ENCODE results near the gene UNC119.

UNC119 gene

GRCh38 chr17:28575126-28575795 lies 22.8 kb upstream of the UNC119 start:
- no peak for TF ChIP-seq OSR1 (CRISPR knock-in tag; IDR thresholded peaks at IDR 0.05)
- TF ChIP-seq PATZ1 (CRISPR knock-in tag; IDR thresholded peaks at IDR 0.05; ENCODE audit: borderline replicate concordance) = no peak
- TF ChIP-seq ZNF70 (CRISPR knock-in tag; IDR thresholded peaks at IDR 0.05) = no peak
- TF ChIP-seq ZNF565 (CRISPR knock-in tag; conservative IDR thresholded peaks at IDR 0.05; ENCODE audit: low read depth) = no peak
- TF ChIP-seq ZNF8 (CRISPR knock-in tag; IDR thresholded peaks at IDR 0.05) = no peak
- TF ChIP-seq PPARA (CRISPR knock-in tag; IDR thresholded peaks at IDR 0.05; ENCODE audit: borderline replicate concordance) = no peak
- no peak for TF ChIP-seq CSDC2 (CRISPR knock-in tag; IDR thresholded peaks at IDR 0.05)
- TF ChIP-seq ISL1 (CRISPR knock-in tag; IDR thresholded peaks at IDR 0.05) = no peak
- TF ChIP-seq POU6F1 (CRISPR knock-in tag; IDR thresholded peaks at IDR 0.05; ENCODE audit: borderline replicate concordance, low read depth) = no peak
- TF ChIP-seq ZFP3 (CRISPR knock-in tag; IDR thresholded peaks at IDR 0.05) = no peak
- no peak for ATAC-seq

GRCh38 chr17:28574526-28574925 lies 22.1 kb upstream of the UNC119 start:
- ATAC-seq = no peak
- TF ChIP-seq ZC3H10 (CRISPR knock-in tag; IDR thresholded peaks at IDR 0.05) (no peak), PPARA (CRISPR knock-in tag; IDR thresholded peaks at IDR 0.05; ENCODE audit: borderline replicate concordance) (no peak), ISL1 (CRISPR knock-in tag; IDR thresholded peaks at IDR 0.05) (no peak), ESRRG (CRISPR knock-in tag; IDR thresholded peaks at IDR 0.05) (no peak), ZFP3 (CRISPR knock-in tag; IDR thresholded peaks at IDR 0.05) (no peak), ZNF70 (CRISPR knock-in tag; IDR thresholded peaks at IDR 0.05) (no peak), ZNF565 (CRISPR knock-in tag; conservative IDR thresholded peaks at IDR 0.05; ENCODE audit: low read depth) (no peak), SNAI2 (CRISPR knock-in tag; IDR thresholded peaks at IDR 0.05) (no peak), TCF4 (CRISPR knock-in tag; IDR thresholded peaks at IDR 0.05; ENCODE audit: borderline replicate concordance) (no peak), ARNTL (CRISPR knock-in tag; IDR thresholded peaks at IDR 0.05; ENCODE audit: borderline replicate concordance, low read depth) (no peak)
- TF ChIP-seq, protein P1, sequence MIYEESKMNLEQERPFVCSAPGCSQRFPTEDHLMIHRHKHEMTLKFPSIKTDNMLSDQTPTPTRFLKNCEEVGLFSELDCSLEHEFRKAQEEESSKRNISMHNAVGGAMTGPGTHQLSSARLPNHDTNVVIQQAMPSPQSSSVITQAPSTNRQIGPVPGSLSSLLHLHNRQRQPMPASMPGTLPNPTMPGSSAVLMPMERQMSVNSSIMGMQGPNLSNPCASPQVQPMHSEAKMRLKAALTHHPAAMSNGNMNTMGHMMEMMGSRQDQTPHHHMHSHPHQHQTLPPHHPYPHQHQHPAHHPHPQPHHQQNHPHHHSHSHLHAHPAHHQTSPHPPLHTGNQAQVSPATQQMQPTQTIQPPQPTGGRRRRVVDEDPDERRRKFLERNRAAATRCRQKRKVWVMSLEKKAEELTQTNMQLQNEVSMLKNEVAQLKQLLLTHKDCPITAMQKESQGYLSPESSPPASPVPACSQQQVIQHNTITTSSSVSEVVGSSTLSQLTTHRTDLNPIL (CRISPR knock-in tag; IDR thresholded peaks at IDR 0.05; ENCODE audit: low read depth) = no peak

GRCh38 chr17:28573966-28574480 lies 21.6 kb upstream of the UNC119 start:
- no peak for ATAC-seq
- TF ChIP-seq CSRNP3 (CRISPR knock-in tag; IDR thresholded peaks at IDR 0.05) (no peak), ZNF8 (CRISPR knock-in tag; IDR thresholded peaks at IDR 0.05) (no peak), CSDC2 (CRISPR knock-in tag; IDR thresholded peaks at IDR 0.05) (no peak), ISL1 (CRISPR knock-in tag; IDR thresholded peaks at IDR 0.05) (no peak), ZFP30 (CRISPR knock-in tag; IDR thresholded peaks at IDR 0.05) (no peak), ARNTL (CRISPR knock-in tag; IDR thresholded peaks at IDR 0.05; ENCODE audit: borderline replicate concordance, low read depth) (no peak), SNAI2 (CRISPR knock-in tag; IDR thresholded peaks at IDR 0.05) (no peak), GLIS3 (CRISPR knock-in tag; IDR thresholded peaks at IDR 0.05) (no peak), ZFP3 (CRISPR knock-in tag; IDR thresholded peaks at IDR 0.05) (no peak), TOX (CRISPR knock-in tag; IDR thresholded peaks at IDR 0.05; ENCODE audit: borderline replicate concordance) (no peak), BACH2 (CRISPR knock-in tag; IDR thresholded peaks at IDR 0.05; ENCODE audit: borderline replicate concordance) (no peak)
- TF ChIP-seq, protein P1 (CRISPR knock-in tag; IDR thresholded peaks at IDR 0.05; ENCODE audit: low read depth) = no peak

All from SK-N-SH treated with all-trans-retinoic acid at 6 μM for 48 hours (cell line).